Neural cell (in vitro differentiated cells): Measurements from ENCODE around the gene SARS1.

Experiments
- CTCF ChIP-seq: fragments of 450-650 bp; IDR thresholded peaks from 2 replicates; pipeline ENCODE4 v1.5.1; 2014; ENCODE audit warnings: antibody characterized with exemption, mild to moderate bottlenecking, moderate library complexity; ENCODE audit not compliant: poor library complexity, severe bottlenecking
- EP300 ChIP-seq: fragments of 450-650 bp; conservative IDR thresholded peaks from 2 replicates; pipeline ENCODE4 v1.6.1; 2014; ENCODE audit warnings: antibody characterized with exemption, mild to moderate bottlenecking, moderate library complexity; ENCODE audit not compliant: poor library complexity, severe bottlenecking
- EZH2 ChIP-seq: fragments of 200-600, 300-800 bp; shearing (Covaris generic), sonication (generic); IDR thresholded peaks from 2 replicates; pipeline ENCODE4 v1.6.1; 2014; ENCODE audit warnings: antibody characterized with exemption, low read length, borderline replicate concordance, mild to moderate bottlenecking; ENCODE audit not compliant: insufficient read depth, poor library complexity, severe bottlenecking

GRCh38 chr1:109282497-109282951 is 68.8 kb downstream of the SARS1 start:
- TF ChIP-seq CTCF (no peak), EP300 (no peak), EZH2 (no peak)
